NCI-H1417 (cell line): ENCODE measurements around the gene MAPK14.
"Not testable (repeated sequence)": the region's sequence is repeated elsewhere in the genome, so short reads cannot be mapped to it uniquely, and the experiment has no call there.

Source experiments
- DNase-seq, 3 experiments: peaks; one replicate each; lab custom pipeline; 2025; lab: John Stamatoyannopoulos, UW

The MAPK14 gene

GRCh38 chr6:36069573-36069972, 42.0 kb downstream of the MAPK14 start:
- DNase-seq: peak in 1 of 3 experiments; percentile 66

DNA sequence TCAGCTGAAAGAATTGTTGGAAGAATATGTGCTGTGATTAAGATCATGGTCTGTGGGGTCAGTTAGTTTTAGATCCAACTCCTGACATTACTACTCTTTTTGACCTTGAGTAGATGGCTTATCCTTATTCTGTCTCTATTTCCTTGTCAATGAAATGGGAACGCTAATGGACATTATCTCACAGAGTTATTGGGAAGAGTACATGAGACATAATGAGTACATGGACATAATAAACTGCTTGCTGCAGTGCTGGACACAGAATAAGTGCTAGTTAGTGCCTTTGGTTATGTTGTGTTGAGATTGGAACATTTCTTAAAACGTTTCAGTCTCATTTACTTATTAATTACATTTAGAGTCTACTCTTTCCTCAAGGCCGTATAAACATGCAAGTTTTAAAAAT, 42.6 kb downstream of the MAPK14 start:
- no peak for DNase-seq

DNA sequence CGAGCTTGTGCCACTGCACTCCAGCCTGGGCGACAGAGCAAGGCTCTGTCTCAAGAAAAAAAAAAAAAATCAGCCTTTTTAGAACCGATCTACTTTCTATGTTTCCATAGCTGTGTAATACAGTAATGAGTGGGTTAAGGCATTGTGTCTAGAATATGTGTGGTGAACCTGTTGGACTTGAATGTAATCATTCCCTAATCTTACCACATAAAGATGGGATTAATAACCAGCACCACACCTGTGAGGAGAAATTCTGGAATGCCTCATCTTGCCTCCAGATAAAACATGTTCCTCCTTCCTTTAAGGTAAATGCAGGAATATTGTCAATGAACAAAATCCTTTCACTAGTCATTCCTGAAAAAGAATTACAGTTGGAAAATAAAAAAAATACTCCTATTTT, 43.7 kb downstream of the MAPK14 start:
- no peak for DNase-seq

GRCh38 chr6:36071714-36072113, 44.1 kb downstream of the MAPK14 start:
- no peak for DNase-seq

DNA sequence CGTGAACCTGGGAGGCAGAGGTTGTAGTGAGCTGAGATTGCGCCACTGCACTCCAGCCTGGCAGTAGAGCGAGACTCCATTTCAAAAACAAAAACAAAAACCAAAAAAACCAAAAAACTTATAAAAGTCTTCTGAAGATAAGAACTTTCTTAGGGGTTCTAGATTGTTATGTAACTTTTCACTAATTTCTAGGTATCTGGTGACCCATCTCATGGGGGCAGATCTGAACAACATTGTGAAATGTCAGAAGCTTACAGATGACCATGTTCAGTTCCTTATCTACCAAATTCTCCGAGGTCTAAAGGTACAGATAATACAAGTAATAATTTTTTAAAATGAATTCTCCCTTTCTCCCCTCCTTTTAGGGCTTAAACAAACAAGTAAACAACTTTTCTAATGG, 45.1 kb downstream of the MAPK14 start:
- DNase-seq: no peak

DNA sequence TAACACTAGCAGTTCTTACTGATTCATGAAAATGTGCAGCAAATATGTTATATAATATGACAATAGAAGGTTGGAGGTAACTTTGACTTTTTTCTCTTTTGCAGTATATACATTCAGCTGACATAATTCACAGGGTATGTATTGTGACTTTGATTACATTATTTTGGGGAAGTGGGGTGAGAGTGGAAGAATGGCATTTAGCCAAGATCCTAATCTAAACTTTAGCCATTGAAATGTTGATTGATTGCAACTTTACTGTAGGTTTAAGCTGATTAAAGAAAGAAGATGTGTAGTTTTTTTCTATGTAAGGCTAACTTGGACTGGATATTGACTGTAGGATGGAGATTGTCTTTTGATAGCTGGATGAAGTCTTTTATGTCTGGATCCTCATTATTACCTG, 46.0 kb downstream of the MAPK14 start:
- no peak for DNase-seq

DNA sequence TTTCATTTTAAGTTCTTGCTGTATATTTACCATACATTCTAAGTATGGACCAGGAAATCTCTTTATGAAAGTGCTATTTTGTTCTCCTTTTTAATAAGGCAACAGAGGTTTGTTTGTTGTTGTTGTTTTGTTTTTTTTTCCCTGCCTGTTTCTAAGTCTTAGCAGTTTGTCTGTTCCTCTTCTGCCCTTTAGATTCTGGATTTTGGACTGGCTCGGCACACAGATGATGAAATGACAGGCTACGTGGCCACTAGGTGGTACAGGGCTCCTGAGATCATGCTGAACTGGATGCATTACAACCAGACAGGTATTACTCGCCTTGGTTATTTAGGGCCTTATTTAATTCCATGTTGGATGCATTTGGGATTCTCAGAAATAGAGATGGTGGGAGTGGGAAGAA, 48.0 kb downstream of the MAPK14 start:
- DNase-seq: peak in 1 of 3 experiments; percentile 9

- no peak for DNase-seq
Measured at GRCh38 chr6:36076178-36077063, 48.8 kb downstream of the MAPK14 start.

- no peak for DNase-seq
Measured at GRCh38 chr6:36078159-36078558, 50.6 kb downstream of the MAPK14 start.

DNA sequence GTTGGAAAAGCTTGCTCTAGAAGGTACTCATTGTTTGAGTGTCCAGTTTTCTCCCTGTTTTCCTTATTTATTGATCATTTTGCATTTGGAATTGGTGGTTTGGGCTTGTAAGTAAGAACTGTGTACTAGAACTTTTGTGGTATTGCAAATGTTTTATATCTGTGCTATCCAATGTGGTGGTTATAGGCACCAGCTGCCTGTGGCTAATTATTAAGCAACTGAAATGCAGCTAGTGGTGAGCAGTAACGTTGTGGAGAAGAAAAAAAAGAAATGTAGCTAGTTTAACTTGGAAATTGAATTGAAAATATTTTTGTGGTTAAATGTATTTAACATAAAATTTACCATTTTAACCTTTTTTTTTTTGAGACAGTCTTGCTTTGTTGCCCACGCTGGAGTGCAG, 52.0 kb downstream of the MAPK14 start:
- no peak for DNase-seq

DNA sequence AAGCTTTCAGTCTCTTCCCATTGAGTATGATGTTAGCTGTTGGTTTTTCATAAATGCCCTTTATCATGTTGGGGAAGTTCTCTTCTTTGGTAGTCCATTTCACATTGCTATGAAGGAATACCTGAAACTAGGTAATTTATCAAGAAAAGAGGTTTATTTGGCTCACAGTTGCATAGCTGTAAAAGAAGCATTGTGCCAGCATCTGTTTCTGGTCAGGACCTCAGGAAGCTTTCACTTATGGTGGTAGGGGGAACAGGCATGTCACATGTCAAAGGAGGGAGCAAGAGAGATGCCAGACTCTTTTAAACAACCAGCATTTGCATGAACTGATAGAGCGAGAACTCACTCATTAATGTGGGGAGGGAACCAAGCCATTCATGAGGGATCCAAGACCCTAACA, 54.7 kb downstream of the MAPK14 start:
- no peak for DNase-seq

DNA sequence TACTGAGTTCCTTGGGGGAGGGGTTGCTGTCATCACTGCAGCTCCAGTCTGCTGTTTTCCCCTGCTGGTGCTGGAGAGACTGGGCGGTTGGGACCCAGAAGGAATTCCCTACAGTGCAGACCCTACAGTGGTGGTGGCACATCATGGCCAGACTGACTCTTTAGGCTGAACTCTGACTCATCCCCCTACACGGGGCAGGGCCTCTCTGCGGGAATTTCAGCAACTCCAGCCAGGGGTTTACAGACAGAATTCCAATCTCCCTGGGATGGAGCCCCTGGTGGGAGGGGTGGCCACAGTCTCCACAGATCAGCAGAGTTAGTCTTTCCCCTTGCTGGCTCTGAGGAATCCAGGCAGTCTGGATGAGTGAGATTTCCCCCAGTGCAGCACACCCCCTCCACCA, 55.8 kb downstream of the MAPK14 start:
- DNase-seq: no peak

DNA sequence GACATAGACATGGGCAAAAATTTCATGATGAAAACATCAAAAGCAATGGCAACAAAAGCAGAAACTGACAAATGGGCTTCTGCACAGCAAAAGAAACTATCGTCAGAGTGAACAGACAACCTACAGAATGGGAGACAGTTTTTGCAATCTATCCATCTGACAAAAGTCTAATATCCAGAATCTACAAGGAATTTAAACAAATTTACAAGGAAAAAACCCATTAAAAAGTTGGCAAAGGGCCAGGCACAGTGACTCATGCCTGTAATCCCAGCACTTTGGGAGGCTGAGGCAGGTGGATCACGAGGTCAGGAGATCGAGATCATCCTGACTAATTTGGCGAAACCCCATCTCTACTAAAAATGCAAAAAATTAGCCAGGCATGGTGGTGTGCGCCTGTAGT, 60.6 kb downstream of the MAPK14 start:
- not testable (repeated sequence) for DNase-seq

- no peak for DNase-seq
Measured at GRCh38 chr6:36089048-36089447, 61.4 kb downstream of the MAPK14 start.

DNA sequence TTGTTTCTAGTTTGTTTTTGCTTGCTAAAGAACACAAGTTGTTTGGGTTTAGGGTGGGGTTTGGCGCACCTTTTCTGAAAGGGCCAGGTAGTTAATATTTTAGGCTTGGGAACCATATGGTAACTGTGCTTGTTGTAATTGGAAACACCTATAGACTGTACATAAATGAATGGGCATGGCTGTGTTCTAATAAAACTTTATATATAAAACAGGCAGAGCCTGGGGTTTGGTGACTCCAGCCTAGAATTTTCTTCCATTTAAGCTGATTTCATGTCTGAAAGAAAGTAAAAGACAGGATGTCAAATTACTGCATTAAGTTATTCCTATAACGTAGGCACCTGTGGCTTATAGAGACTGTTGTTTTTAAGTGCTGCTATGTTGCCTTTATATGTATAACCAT, 66.6 kb downstream of the MAPK14 start:
- DNase-seq: no peak

DNA sequence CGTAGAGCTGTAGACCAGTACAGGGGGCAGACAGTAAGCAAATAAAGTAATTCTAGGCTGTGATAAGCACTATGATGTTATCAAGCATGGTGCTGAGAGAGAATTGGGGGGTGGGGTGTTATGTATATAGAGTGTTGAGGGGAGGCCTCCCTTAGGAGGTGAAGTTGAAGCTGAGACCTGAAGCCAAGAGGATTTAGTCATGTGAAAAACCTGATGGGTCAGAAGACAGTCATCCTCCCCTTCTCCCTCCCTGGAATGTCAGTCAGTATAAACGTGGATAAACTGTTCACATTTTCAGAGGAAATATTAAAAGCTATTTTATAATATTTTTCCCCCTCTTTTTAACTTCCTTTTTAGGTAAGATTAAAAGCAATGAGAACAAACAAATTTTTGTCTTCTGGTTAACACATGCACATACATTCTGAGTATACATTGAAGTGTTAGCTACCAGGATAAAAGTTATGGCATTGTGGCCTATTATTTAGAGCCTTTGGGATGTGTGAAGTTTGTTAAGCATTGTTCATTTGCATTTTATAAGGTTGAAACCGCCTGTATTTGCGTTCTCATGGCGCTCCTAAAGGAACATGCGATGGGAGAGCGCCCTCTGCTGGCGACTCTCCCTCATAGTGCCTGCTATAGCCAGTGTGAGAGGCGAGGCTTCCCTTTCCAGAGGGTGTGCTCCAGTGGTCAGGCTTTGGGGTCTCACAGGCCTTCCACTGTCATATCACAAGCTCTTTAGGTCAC, 67.3 kb downstream of the MAPK14 start:
- DNase-seq: peak; percentile 63 to 84 (median 81)

DNA sequence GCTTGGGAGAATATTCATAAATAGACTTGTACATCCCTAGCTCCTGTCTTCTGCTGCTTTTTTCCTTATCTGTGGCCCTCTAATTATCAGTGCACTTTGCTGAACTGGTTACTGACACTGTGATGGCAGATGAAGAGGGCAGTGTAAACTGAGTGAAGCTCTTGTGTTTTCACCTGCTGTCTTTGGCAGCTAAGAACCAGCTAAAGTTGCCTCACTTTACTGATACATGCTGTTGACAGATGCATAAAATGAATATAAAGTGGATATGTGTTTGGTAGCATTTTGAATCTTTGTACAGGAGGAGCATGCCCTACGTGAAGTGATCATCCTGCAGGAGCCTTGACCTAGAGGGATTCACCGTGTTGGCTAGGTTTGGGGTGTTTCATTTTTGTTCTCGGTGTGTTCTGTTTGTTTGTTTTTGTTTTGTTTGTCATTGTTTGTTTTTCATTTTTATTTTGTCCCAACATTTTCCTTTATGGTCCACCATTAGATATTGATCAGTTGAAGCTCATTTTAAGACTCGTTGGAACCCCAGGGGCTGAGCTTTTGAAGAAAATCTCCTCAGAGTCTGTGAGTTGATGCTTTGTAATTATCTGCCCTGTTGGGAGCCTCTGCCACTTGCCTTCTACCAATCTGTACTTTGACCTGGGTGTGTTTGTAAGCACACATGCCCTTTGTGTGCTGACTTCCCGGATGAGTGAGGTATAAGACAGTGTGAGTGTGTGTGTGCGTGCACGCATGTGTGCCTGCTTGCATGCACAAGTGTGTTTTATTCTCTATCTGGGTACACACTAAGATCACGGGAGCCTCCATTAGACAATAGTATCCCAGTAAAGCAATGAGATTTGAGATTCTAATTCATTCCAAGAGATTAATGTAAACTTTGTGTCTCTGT, 68.1 kb downstream of the MAPK14 start:
- DNase-seq: peak in 2 of 3 experiments; percentile 13 to 15

DNA sequence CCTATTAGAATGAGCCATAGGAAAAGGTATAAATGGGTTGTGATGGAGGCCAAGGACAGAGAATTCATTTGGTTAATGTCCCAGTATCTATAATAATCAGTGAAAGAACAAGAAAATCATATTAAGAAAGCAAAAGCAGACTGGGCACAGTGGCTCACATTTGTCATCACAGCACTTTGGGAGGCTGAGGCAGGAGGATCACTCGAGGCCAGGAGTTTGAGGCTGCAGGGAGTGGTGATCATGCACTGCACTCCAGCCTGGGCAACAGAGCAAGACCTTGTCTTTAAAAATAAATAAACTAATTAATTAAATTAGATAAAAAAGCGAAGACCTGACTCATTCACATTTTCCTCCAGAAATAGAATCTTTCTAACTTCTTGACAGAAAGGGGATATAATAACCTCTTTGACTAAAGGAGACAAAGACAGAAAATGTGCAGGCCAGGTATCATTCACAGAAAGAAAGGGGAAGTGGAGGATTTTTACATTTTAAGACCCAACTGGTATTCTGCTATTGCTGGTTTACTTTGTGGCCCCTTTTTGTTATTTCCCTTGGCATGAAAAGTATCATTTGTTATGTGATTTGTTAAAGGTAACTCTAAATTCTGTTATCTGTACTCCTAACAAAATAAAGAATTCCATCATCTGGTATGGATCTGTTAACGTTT, 70.8 kb downstream of the MAPK14 start:
- DNase-seq: no peak

GRCh38 chr6:36098920-36099647, 71.5 kb downstream of the MAPK14 start:
- no peak for DNase-seq

- DNase-seq: no peak
Measured at GRCh38 chr6:36099869-36100483, 72.4 kb downstream of the MAPK14 start.

- no peak for DNase-seq
Measured at GRCh38 chr6:36101691-36102090, 74.1 kb downstream of the MAPK14 start.
